Islet precursor cell (in vitro differentiated cells): ENCODE measurements around the gene ZMYM2.

Experiments used
- DNase-seq: peaks from one replicate; pipeline ENCODE4 v3.0.0-alpha.2; 2018

The ZMYM2 gene

DNA sequence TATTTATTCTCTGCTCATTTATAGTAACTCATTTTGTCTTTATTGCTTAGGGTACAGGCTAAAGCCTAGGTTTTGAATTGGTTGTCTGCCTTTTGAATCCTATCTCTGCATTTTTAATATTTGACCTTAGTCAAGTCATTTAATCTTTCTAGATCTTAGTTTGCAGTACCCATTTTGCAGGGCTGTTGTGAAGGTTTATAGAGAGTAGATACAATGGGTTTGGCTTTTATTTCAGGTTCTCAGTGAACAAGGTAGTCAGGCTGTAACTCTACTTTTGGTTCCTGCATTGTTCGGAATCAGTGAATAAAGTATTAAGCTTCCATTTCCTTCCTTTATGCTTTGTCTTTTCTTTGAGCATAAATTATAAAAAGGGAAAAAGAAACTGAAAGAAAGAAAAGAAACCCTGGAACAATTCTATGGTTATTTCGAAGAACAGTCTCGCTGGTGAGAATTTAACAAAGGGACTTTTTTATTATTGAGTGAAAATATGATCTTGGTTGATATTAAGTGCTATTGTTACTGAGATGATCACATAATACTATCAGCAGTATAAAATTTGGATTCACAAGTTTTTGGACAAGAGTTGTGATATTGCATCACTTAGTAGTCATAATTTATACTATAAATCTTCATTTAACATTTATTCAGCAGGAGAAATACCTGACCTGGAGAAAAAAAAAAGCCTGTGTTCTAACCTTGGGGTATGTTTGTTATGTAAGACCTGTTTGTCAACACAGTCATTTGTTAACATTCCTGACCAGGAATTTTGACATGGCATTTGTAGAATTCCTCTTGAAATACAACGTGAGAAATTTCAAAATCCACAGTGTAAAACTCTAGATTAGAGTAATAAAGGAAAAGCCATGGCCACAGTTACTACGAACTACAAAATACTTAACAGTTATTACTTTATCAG lies 91.3 kb downstream of the ZMYM2 start:
- DNase-seq: no peak

DNA sequence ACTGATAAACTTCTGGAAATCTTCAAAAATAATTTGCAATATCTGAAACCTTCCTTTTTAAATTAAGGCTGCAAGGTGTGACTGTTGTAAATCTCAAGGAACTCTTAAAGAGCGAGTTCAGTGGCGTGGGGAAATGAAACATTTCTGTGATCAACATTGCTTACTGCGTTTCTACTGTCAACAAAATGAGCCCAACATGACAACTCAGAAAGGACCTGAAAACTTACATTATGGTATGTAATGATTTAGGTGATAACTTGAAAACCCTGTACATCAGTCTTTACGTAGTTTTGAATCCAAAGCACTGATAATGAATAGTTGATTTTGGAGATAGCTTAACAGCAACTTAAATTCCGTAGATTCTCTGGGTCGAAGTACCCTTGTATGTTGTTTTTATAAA lies 92.8 kb downstream of the ZMYM2 start:
- DNase-seq: no peak

DNA sequence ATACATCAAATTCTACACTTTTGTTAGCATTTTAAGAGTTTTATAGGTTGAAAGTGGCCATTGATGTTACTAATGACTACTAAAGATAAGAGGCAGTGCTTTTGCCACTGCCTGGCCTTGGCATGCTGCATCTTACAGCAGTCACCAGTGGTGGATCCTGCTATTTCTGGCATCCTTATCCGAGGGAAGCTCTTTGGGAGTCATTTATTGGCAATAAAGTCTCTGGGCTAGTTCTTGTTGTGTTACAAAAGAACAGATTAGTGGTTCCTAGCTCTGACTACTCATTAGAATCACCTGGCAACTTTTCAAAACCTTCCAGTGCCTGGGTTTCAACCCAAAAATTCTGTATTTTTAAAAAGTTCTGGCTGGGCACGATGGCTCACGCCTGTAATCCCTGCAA lies 94.5 kb downstream of the ZMYM2 start:
- DNase-seq: no peak

DNA sequence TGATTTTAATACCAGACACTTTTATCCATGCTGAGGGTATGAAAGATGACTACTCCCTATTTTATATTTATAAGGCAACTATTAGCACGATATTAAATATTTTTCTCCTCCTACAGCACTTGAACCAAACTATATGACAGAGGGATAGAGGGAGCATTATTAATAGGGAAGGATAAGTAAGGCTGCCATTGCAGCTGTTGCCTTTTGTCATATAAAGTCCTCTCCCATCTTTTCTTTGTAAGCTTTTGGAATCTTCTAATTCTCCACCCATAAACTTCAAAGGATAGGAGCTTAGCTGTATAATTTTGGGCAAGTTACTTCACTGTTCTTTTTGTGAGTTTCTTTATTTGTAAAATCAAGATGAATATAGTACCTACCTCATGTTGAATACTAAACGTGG lies 95.4 kb downstream of the ZMYM2 start:
- no peak for DNase-seq

DNA sequence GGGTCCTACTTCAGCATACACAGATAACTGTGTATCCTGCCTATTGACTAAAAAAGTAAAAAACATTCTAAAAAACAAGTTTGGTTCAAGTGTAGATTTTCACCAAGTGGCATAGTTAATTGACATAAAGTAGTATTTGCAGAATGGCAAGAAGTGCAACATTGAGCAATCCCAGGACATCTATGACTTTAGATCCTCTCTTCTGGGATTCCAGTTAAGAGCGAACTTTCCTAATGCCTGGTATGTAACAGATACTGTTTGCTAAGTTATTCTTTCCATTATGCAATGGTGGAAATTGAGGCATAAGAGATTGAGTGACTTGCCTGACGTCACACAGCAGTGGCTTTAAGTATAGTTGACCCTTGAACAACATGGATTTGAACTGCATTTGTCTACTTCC lies 96.1 kb downstream of the ZMYM2 start:
- no peak for DNase-seq

DNA sequence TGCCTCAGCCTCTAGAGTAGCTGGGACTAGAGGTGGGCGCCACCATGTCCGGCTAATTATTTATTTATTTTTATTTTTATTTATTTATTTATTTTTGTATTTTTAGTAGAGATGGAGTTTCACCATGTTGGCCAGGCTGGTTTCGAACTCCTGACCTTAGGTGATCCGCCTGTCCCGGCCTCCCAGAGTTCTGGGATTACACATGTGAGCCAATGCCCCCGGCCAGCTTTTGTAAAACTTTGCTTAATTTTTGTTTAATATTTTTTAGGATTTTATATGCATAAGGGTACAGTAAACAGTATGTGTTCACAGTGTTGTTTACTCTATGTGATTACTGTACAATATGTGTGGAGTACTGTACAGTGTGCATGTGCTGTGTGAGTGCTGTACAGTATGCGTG lies 98.7 kb downstream of the ZMYM2 start:
- DNase-seq: no peak

DNA sequence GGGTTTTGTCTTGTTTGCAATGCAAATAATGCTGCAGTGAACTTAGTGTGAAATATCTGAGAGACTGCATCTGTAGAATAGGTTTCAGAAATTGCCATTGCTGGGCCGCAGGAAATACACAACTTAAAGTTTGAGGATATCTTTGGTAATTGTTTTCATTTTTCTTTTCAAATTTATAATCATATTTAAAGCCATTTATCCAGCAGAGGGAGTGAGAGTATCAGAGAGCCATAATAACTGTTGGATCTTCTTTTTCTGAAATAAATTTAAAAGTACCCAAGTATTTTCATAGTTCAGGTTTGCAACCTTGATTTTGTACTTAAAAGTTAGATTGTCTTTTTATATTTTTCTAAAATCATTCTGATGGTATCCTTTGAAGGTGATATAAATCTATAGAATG lies 99.4 kb downstream of the ZMYM2 start:
- no peak for DNase-seq

DNA sequence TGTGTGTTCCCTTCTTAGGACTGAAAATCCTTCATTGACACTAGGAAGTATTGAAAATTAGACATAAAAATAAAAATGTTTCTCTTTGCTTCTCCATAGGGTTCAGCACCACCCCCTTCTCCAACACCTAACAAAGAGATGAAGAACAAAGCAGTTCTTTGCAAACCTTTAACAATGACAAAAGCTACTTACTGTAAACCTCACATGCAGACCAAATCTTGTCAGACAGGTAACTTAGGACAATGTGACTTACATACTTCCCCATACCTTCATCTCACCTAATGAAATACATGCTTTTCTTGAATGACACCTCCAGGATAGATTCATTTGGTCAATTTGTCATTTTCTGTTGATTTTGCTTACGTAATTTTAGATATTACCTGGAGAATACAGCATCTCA lies 99.9 kb downstream of the ZMYM2 start:
- no peak for DNase-seq

DNA sequence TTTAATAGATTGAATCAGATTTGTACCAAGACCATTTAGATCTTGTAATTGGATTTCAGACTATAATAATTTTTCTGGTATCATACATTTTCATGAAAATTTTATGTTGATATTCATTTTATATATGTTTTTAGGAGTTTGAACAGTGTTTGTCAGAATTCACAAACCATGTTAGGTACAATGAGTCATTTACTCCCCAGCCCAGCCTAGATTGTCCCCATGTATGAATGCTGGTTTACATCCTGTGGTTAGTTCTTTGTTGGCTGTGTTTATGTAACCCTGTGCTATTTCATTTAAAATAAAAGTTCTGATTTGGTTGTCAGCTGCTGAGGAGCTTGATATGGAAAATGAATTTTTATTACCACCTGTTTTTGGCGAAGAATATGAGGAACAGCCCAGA lies 105.6 kb downstream of the ZMYM2 start:
- DNase-seq: no peak

DNA sequence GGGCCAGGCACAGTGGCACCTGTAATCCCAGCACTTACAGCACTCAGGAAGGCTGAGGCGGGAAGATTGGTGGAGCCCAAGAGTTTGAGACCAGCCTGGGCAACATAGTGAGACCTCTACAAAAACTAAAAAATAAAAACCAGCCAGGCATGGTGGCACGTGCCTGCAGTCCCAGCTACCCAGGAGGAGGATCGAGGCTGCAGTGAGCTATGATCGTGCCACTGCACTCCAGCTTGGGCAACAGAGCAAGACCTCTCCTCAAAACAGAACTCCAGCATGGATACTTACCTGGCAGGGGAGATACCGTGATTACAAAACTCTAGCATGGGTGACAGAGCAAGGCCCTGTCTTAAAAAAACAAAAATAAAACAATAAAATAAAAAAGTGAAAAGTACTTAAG lies 107.0 kb downstream of the ZMYM2 start:
- peak; percentile 29 for DNase-seq

DNA sequence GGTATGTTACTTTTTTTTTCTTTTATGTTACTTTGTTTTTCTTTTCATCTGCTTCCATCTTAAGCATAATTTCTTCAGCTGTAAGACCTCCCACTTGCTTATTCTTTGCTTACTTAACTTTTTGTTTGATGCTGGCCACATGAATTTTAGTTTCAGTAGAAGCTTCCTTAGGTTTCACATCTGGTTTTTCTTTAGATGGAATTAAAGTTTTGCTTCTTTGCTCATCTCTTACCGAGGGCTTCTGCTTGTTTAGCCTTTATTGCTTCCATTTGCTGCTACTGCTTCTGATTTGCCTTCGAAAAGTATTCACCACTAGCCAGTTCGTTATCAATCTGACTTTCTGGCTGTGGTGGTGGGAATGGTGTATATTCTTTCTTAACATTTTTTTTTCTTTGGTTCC lies 111.4 kb downstream of the ZMYM2 start:
- no peak for DNase-seq

DNA sequence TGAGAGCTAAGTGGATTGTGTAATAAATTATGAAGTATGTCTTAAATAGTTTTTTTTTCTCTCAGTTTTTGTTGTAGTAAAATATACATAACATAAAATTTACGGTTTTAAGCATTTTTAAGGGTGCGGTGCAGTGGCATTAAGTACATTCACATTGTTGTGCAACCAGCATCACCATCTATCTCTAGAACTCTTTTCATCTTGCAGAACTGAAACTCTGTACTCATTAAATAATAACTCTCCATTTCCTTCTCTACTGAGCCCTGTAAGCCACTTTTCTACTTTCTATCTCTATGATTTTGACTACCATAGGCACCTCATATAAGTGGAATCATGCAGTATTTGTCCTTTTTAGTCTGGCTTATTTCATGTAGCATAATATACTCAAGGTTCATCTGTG lies 115.2 kb downstream of the ZMYM2 start:
- DNase-seq: no peak

DNA sequence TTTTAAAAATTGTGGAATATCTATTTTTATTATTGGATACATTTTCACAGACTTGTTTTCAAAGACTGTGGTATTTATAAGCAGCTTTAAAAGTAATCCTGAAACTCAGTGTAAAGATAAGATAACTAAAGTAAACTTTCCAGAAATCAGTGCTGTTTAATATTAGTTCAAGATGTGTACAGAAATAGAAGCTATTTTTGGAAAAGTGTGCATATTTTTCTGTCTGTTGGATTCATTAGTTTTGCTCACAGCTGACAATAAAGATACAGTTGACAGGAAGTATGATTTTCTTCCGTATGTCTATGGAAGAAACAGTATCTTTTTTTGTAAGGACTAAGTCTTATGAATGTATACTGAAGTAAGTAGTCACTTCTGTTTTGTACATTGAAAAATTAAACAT lies 116.4 kb downstream of the ZMYM2 start:
- no peak for DNase-seq

DNA sequence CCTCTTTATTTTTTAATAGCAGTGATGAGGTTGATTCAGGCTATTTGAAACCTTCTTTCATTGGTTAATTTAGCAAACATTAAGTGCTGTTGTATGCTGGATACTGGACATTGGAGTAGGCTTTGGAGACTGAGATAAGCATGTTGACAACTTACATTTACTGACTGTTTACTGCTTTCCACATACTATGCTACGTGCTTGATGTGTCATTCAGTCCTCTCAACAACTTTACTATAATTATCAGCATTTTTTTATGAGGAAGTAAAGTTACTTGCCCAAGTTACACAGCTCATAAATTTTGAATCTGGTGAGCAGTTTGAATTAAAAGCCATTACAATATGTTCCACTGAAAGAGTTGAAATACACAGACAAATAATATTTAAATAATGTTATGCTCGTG lies 118.6 kb downstream of the ZMYM2 start:
- no peak for DNase-seq

DNA sequence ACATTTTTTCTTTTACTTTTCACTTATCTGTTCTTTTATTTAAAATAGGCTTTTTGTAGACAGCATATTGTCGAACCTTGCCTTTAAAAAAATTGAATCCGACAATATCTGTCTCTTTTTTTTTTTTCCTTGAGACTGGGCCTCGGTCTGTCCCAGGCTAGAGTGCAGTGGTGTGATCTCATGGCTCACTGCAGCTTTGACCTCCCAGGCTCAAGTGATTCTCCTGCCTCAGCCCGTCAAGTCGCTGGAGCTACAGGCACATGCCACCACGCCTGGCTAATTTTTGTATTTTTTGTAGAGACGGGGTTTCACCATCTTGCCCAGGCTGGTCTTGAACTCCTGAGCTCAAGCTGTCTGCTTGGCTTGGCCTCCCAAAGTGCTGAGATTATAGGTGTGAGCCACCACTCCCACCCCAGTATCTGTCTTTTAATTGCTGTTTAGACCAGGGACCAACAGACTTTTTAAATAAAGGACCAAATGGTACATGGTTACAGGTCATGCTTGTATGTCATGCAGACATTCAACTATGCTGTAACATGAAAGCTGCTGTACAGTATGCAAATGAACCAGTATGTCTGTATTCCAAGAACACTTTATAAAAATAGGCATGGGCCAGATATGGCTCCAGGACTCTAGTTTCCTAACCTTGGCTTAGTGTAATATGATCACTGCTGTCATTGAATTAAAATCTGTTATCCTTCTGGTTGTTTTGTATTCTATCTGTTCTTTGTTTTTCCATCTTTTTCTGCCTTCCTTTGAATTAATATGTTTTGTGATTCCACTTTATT lies 122.0 kb downstream of the ZMYM2 start:
- DNase-seq: no peak

DNA sequence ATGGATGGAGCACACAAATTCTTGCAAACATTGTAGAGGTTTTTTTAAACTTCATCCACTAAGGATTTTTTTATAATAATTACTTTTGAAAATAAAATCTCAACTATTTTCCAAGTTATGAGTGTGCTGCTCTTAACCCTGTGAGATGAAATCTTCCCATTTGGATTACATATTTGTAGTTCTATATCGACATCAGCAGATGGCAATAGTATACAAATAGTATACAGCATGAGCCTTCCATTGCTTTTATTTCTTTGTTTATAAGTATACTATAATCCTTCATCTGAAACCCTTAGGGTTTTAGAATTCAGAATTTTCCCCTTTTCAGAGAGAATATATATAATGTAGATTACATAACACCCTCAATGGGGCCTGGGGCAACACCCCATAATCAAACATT lies 131.8 kb downstream of the ZMYM2 start:
- DNase-seq: no peak

DNA sequence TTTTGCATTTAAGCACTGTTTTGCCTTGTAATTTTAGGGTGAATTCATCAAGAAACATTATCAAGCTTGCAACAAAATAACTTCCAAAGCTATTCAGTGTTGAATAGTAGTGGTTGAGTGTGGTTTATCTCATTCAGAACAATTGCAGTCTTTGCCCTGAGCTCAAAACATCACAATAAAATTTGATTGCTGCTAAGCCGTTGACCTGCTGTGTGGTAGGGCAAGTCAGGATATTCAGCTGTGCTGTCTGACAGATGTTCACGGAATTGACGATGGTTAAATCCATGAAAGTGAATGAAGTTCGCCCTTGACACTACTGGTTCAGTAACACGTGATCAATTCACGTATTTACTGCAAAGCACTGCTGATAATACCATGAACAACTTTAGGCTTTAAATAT lies 135.4 kb downstream of the ZMYM2 start:
- no peak for DNase-seq

DNA sequence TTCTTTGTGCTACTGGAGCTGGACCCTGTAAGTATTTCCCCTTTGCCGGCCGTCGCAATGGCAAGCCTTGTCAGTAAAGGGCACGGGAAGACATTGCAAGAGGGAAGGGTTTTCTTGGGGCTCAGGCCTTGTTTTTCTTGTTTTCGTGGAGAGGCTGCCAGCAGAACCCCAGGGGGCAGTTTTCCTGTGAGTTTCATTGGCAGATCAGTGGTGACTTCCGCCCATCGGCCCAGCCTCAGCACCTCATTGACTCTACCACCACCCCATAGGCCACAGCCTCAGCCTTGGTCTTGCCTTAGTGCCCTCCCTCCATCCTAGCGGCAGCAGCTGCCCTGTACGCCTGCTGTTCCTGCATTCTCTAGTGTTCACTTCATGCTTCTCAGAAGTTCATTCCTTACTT lies 140.8 kb downstream of the ZMYM2 start:
- no peak for DNase-seq

DNA sequence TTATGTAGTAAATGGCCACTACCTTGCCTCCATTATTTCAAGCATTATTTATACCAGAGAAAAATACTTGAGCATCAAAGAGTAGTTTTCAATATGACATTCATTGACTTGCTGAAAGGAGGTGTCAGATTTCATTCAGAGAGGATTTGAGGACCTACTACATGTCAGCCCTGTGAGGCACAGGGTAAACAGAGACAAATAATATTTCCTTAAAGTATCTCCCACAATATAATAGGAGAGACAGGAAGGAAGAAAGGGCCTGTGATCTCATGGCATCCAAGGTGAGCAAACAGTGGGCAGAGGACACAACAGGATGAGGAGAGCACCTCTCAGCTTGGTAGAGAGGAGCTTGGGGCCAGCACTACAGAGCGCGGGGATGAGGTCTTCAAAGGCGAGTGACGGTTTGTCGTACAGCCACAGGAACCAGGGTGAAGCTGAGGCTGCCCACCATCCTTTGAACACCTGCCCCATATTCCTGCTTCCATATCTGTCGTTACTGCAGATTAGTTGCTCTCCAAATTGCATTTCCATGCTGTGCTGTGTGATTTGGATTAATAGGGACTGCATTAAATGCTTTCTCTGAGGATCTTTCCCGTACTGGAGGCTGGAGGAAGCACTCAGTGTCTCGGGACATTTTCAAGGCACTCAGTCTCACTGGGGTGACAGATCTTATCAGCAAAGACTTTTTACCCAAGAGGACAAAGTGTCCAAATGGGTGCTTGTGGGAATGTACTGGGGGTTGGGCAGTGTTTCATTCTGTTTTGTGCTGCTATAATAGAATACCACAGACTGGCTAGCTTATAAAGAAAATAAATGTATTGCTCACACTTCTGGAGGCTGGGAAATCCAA lies 143.2 kb downstream of the ZMYM2 start:
- DNase-seq: no peak

DNA sequence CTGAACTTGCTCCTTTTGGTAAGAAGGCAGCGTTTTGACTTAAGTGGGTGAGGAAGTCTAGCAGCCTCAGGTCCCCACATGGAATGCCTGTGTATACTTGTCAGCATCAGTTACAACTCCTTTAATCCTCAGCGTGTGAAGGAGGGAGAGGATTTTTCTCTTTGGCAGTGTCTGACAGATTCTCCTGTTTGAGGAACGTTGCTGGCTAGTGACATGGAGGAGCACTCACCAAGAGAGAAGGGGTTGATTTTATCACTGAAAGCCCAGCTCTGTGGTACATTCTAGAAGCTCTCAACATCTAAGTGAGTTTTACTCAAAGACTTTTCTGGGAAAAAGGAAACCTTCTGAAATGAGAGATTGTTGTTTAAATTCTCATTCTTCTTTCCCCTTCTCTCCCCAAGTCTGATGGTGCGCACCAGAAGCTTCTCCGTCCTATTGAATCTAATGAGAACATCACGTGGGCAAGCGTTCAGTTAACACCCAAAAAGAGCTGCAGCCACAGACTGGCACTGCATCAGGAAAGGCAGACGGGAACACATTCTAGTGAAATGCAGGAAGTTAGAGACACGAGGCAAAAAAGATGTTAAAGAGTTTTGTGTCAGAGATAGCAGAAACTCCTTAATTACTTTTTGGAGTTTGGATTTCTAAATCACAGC lies 144.1 kb downstream of the ZMYM2 start:
- no peak for DNase-seq

DNA sequence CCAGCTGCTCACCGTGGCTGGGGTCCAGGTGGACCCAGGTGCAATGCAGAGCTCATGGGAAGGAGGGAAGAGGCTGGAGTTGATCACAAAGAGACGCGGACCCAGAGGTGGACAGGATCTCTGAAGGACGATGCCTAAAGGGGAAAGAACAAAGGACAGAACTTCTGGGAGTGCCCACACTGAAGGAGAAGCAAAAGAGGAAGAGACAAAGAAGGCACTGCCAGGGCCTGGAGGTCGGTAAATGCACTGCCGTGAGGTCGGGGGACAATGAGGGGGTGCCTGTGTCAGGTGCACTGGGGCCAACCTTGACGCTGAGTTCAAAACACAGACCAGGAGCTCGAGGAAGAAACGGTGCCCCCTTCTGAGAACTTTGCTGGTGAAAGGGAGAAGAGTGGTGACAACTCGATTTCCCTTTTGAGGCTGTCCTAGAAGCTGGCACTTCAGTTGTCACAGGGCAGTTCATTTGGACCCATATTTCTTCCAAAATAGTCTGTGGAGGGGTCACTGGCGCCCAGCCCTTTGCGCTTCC lies 146.7 kb downstream of the ZMYM2 start:
- DNase-seq: no peak

DNA sequence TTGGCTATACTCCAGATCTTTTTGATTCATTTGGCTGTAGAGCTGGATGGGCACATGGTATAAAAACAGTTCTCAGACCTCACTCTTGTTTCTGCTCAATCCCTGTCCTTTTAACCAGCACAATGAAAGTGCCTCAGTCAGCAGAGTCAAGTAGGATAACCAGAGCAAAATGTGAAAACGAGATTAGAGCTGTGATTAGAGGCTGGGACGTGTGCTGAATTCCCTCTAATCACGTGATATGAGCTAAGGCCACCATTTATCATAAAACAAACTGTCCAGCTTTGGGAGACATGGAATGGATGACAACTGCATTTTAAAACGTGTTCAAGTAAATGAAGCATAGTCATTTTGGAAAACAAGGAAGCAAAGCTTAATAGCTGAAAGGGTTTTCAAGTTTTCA lies 148.2 kb downstream of the ZMYM2 start:
- DNase-seq: no peak

DNA sequence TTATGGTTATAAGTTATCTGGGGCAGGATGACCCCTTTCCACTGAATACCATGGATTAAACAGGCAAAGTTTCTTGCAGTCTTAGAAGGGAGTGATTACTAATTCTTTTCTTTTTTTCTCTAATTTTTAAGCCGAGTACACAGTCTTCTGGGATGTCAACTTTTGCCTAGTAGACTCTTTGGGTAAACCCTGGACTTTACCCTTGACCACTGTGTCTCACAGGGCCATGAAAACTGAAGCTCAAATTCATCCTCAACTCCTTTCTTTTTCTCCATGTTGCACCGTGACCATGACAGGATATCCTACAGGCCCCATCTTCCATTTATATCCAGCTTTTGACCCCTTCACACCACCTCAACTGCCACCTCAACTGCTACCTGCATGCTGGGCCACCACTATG lies 150.5 kb downstream of the ZMYM2 start:
- DNase-seq: no peak
